K562 (cell line): ENCODE results near the gene CASP6. TPM values are rescaled to one million over a fixed set of nuclear protein-coding genes. Genes with fewer than 3 reads are reported as not detected.

Experiments
- CC2D1A ChIP-seq: fragments of 450-650 bp; IDR thresholded peaks from 2 replicates; pipeline ENCODE4 v1.6.1; 2017; ENCODE audit warnings: mild to moderate bottlenecking
- CCNT2 ChIP-seq: IDR thresholded peaks from 2 replicates; pipeline ENCODE4 v1.6.1; 2011; ENCODE audit warnings: borderline replicate concordance, low read depth, mild to moderate bottlenecking, moderate library complexity, mixed read lengths, low read length; ENCODE audit not compliant: insufficient read length; ENCODE audit errors: extremely low read depth
- CREM ChIP-seq: IDR thresholded peaks from 2 replicates; pipeline ENCODE4 v1.6.1; 2014; ENCODE audit warnings: antibody characterized with exemption, low read depth
- FOXJ3 ChIP-seq: sonication (generic); formaldehyde crosslinking; IDR thresholded peaks from 2 replicates; pipeline ENCODE4 v1.4.0; 2020; ENCODE audit warnings: mild to moderate bottlenecking, missing genetic modification reagents
- GATAD2A ChIP-seq: fragments of 450-650 bp; IDR thresholded peaks from 2 replicates; pipeline ENCODE4 v1.6.1; 2017
- HDAC1 ChIP-seq, 2 experiments: fragments of 450-650 bp; IDR thresholded peaks; 2 replicates each; pipeline ENCODE4 v1.6.1; 2016 to 2017; ENCODE audit warnings: inconsistent platforms in 1 of 2, mild to moderate bottlenecking in 1 of 2, moderate library complexity in 1 of 2
- ILF3 ChIP-seq: fragments of 450-650 bp; IDR thresholded peaks from 2 replicates; pipeline ENCODE4 v1.6.1; 2018; ENCODE audit warnings: antibody characterized with exemption, mild to moderate bottlenecking, moderate library complexity, borderline replicate concordance
- LCOR ChIP-seq: sonication (generic); formaldehyde crosslinking; IDR thresholded peaks from 2 replicates; pipeline ENCODE4 v1.8.0; 2022; ENCODE audit warnings: mild to moderate bottlenecking, missing genetic modification reagents
- MAFG ChIP-seq: fragments of 450-650 bp; conservative IDR thresholded peaks from 2 replicates; pipeline ENCODE4 v1.6.1; 2016; ENCODE audit warnings: missing genetic modification characterization, missing compliant biosample characterization
- MCM2 ChIP-seq: fragments of 450-650 bp; IDR thresholded peaks from 2 replicates; pipeline ENCODE4 v1.6.1; 2017; ENCODE audit warnings: low read depth, mild to moderate bottlenecking
- PHF20 ChIP-seq: fragments of 450-650 bp; IDR thresholded peaks from 2 replicates; pipeline ENCODE4 v1.6.1; 2018; ENCODE audit not compliant: partially characterized antibody
- PHTF2 ChIP-seq: fragments of 250-450 bp; sonication (Bioruptor Pico); IDR thresholded peaks from 2 replicates; pipeline ENCODE4 v1.5.0; 2021; ENCODE audit warnings: mild to moderate bottlenecking
- PTTG1 ChIP-seq: fragments of 450-650 bp; IDR thresholded peaks from 2 replicates; pipeline ENCODE4 v1.6.1; 2016; ENCODE audit warnings: low read depth, mild to moderate bottlenecking, missing genetic modification characterization, missing compliant biosample characterization
- SAFB2 ChIP-seq: fragments of 200-400 bp; formaldehyde crosslinking; IDR thresholded peaks from 2 replicates; pipeline ENCODE4 v1.6.1; 2018; ENCODE audit warnings: borderline replicate concordance, low read length, low read depth, moderate library complexity; ENCODE audit not compliant: severe bottlenecking
- ZNF766 ChIP-seq: fragments of 200-800 bp; sonication (Bioruptor generic); conservative IDR thresholded peaks from 2 replicates; pipeline ENCODE4 v1.6.1; 2016; ENCODE audit warnings: missing genetic modification characterization, missing compliant biosample characterization
- polyA plus RNA-seq, 8 experiments: library from polyadenylated mRNA; depleted of rRNA in 4 of 8; stranded (reverse) in 5 of 8; unstranded in 3 of 8; fragments of >200 nt; fragmentation: Nextera tagmentation in 2 of 8; fragmentation: Illumina TruSeq in 1 of 8; extraction: Ambion mirVana in 2 of 8; extraction: Trizol in 1 of 8; gene quantifications; 2 replicates each; pipeline versions ENCODE4 v1.2.1 to v1.2.3, GENCODE V29; 2011 to 2014; ENCODE audit warnings: inconsistent platforms in 1 of 8, missing spikeins in 1 of 8
- total RNA-seq, 7 experiments: library from RNA; depleted of rRNA in 6 of 7; stranded (reverse); fragments of >200 nt in 6 of 7; fragmentation: Illumina TruSeq in 2 of 7; extraction: Trizol in 2 of 7; gene quantifications; 2 replicates each; pipeline versions ENCODE4 v1.2.1 to v1.2.3, GENCODE V29; 2011 to 2021; ENCODE audit warnings: low replicate concordance in 1 of 7
- TF ChIP-seq, protein P1 (sequence below), 3 experiments: fragments of 200-800 bp in 1 of 3; sonication (Bioruptor generic) in 1 of 3; sonication (generic) in 1 of 3; formaldehyde crosslinking in 1 of 3; IDR thresholded peaks; 2 replicates each; pipeline versions ENCODE4 v1.6.1 to v1.8.0; 2016 to 2022; ENCODE audit warnings: mild to moderate bottlenecking in 2 of 3, missing compliant biosample characterization in 2 of 3, missing genetic modification characterization in 2 of 3, missing genetic modification reagents in 1 of 3
- TF ChIP-seq, protein P2 (sequence below): sonication (generic); formaldehyde crosslinking; IDR thresholded peaks from 2 replicates; pipeline ENCODE4 v1.8.0; 2022; ENCODE audit warnings: mild to moderate bottlenecking, missing genetic modification reagents
- TF ChIP-seq, protein P3 (sequence below): sonication (generic); formaldehyde crosslinking; IDR thresholded peaks from 2 replicates; pipeline ENCODE4 v1.8.1; 2023; ENCODE audit warnings: mild to moderate bottlenecking, missing genetic modification reagents
- TF ChIP-seq, protein P4 (sequence below): IDR thresholded peaks from 2 replicates; pipeline ENCODE4 v1.6.1; 2014; ENCODE audit warnings: antibody characterized with exemption
- TF ChIP-seq, protein P5 (sequence below), 2 experiments: fragments of 200-800 bp in 1 of 2; sonication (Bioruptor generic) in 1 of 2; sonication (generic) in 1 of 2; formaldehyde crosslinking in 1 of 2; IDR thresholded peaks in 1 of 2; conservative IDR thresholded peaks in 1 of 2; 2 replicates each; pipeline versions ENCODE4 v1.5.0 to v1.6.1; 2016 to 2020; ENCODE audit warnings: missing compliant biosample characterization in 1 of 2, missing genetic modification characterization in 1 of 2, missing genetic modification reagents in 1 of 2

Gene CASP6
- total and polyA plus RNA-seq, 9 of the 15 experiments (the other 6 are each of a cell fraction or from before 2014, with no cell fraction given), result 20.8 to 72.7 (median 39.1) TPM

DNA sequence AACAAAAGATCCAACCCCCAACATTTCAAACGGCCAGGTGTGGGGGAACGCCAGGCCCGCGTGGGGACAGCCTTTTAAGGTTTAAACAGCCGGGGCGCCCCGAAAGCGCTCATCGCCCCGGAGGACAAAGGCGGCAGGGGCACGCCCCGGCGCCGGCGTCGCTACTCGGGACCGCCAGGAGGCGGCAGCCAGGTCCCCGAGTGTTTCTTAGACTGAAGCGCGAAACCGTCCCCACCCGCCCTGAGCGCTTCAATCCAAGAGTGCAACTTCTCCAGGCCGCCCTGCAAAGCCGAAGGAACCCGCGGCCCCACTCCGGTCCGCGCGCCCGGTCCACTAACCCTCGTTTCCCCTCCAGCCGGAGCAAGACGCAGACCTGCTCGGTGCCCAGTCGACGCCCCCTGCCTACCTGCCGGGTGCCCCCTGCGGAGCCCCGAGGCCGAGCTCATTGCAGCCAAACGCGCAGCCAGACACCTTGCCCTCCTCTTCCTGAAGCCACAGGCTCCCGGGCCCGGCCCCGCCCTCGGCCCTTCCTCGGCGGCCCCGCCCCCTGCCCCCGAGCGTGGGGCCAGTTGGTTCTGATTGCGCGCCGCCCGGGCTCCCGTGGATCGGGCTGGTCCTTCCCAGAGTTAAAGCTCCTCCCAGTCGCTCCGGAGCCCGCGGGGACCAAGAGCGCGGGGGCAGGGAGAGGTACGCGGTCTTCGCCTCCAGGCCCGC, at the start of gene CASP6 (continued):
- TF ChIP-seq, protein P1, sequence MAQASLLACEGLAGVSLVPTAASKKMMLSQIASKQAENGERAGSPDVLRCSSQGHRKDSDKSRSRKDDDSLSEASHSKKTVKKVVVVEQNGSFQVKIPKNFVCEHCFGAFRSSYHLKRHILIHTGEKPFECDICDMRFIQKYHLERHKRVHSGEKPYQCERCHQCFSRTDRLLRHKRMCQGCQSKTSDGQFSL (CRISPR knock-in tag; IDR thresholded peaks at IDR 0.05), result no peak
- TF ChIP-seq, protein P1 (tag; IDR thresholded peaks at IDR 0.05), result no peak
- peak in 1 of 2 experiments; percentile 77; a peak in 2 of 4 replicates for TF ChIP-seq HDAC1 (IDR thresholded peaks at IDR 0.05)
- TF ChIP-seq, protein P2, sequence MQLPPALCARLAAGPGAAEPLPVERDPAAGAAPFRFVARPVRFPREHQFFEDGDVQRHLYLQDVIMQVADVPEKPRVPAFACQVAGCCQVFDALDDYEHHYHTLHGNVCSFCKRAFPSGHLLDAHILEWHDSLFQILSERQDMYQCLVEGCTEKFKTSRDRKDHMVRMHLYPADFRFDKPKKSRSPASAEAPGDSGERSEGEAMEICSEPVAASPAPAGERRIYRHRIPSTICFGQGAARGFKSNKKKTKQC (CRISPR knock-in tag), result no peak
- TF ChIP-seq PHTF2 (CRISPR knock-in tag), result no peak
- TF ChIP-seq PHF20, result peak; percentile 34
- TF ChIP-seq SAFB2, result no peak
- TF ChIP-seq, protein P3, sequence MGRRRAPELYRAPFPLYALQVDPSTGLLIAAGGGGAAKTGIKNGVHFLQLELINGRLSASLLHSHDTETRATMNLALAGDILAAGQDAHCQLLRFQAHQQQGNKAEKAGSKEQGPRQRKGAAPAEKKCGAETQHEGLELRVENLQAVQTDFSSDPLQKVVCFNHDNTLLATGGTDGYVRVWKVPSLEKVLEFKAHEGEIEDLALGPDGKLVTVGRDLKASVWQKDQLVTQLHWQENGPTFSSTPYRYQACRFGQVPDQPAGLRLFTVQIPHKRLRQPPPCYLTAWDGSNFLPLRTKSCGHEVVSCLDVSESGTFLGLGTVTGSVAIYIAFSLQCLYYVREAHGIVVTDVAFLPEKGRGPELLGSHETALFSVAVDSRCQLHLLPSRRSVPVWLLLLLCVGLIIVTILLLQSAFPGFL, result peak; percentile 92
- TF ChIP-seq, protein P4, sequence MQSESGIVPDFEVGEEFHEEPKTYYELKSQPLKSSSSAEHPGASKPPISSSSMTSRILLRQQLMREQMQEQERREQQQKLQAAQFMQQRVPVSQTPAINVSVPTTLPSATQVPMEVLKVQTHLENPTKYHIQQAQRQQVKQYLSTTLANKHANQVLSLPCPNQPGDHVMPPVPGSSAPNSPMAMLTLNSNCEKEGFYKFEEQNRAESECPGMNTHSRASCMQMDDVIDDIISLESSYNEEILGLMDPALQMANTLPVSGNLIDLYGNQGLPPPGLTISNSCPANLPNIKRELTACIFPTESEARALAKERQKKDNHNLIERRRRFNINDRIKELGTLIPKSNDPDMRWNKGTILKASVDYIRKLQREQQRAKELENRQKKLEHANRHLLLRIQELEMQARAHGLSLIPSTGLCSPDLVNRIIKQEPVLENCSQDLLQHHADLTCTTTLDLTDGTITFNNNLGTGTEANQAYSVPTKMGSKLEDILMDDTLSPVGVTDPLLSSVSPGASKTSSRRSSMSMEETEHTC, result no peak
- TF ChIP-seq CC2D1A, result no peak; the same call in 1 of the 2 replicates
- TF ChIP-seq LCOR (CRISPR knock-in tag), result peak; percentile 72
- TF ChIP-seq, protein P5, sequence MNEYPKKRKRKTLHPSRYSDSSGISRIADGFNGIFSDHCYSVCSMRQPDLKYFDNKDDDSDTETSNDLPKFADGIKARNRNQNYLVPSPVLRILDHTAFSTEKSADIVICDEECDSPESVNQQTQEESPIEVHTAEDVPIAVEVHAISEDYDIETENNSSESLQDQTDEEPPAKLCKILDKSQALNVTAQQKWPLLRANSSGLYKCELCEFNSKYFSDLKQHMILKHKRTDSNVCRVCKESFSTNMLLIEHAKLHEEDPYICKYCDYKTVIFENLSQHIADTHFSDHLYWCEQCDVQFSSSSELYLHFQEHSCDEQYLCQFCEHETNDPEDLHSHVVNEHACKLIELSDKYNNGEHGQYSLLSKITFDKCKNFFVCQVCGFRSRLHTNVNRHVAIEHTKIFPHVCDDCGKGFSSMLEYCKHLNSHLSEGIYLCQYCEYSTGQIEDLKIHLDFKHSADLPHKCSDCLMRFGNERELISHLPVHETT (CRISPR knock-in tag; conservative IDR thresholded peaks at IDR 0.05 in 1 of 2, IDR thresholded peaks at IDR 0.05 in 1 of 2), result peak in 1 of 2 experiments; percentile 62; a peak in 1 of 4 replicates
- peak; percentile 61; the same call in 1 of the 2 replicates for TF ChIP-seq ILF3
- TF ChIP-seq CCNT2, result peak; percentile 71
- 0 out of 2 replicates have a peak, but pooled peaks have one; percentile 61 for TF ChIP-seq GATAD2A
- no peak for TF ChIP-seq PTTG1
- no peak for TF ChIP-seq CREM
- no peak for TF ChIP-seq MAFG
- TF ChIP-seq MCM2, result no peak
- TF ChIP-seq ZNF766 (CRISPR knock-in tag), result peak; percentile 66; the same call in 1 of the 2 replicates
- TF ChIP-seq FOXJ3 (CRISPR knock-in tag), result no peak
